SIG-M5 (cell line): Measurements from ENCODE around the gene PADI2.

Experiments used
- DNase-seq: peaks from one replicate; lab custom pipeline; 2025; lab: John Stamatoyannopoulos, UW

The PADI2 gene

GRCh38 chr1:17055801-17056200 lies 63.5 kb downstream of the PADI2 start:
- no peak for DNase-seq

- DNase-seq: peak; percentile 52
These were observed 65.4 kb downstream of the PADI2 start, which contains the start of gene SDHB for GRCh38 chr1:17053685-17054410. Gene SDHB (minus strand): TSS chr1:17054032. CDS start chr1:17054019, 13 bp downstream.

- no peak for DNase-seq
These were observed 66.1 kb downstream of the PADI2 start for GRCh38 chr1:17053086-17053684.

- DNase-seq: no peak
These were observed 66.6 kb downstream of the PADI2 start for GRCh38 chr1:17052641-17053040.

- DNase-seq: no peak
These were observed 67.2 kb downstream of the PADI2 start for GRCh38 chr1:17052038-17052437.

GRCh38 chr1:17047924-17048323 lies 71.3 kb downstream of the PADI2 start:
- DNase-seq: no peak

- DNase-seq: no peak
These were observed 73.0 kb downstream of the PADI2 start for GRCh38 chr1:17046334-17046657.

GRCh38 chr1:17045634-17046333 lies 73.5 kb downstream of the PADI2 start:
- no peak for DNase-seq

- no peak for DNase-seq
These were observed 74.1 kb downstream of the PADI2 start for GRCh38 chr1:17045150-17045549.

GRCh38 chr1:17043676-17044075 lies 75.6 kb downstream of the PADI2 start:
- DNase-seq: no peak

GRCh38 chr1:17040135-17040534 lies 79.1 kb downstream of the PADI2 start:
- no peak for DNase-seq

GRCh38 chr1:17039522-17039921 lies 79.7 kb downstream of the PADI2 start:
- DNase-seq: no peak

GRCh38 chr1:17033481-17033880 lies 85.8 kb downstream of the PADI2 start:
- no peak for DNase-seq

- DNase-seq: no peak
These were observed 86.5 kb downstream of the PADI2 start for GRCh38 chr1:17032741-17033140.

- no peak for DNase-seq
These were observed 87.8 kb downstream of the PADI2 start for GRCh38 chr1:17031436-17031835.

GRCh38 chr1:17030206-17030605 lies 89.0 kb downstream of the PADI2 start:
- DNase-seq: no peak

GRCh38 chr1:17028662-17029188 lies 90.5 kb downstream of the PADI2 start:
- DNase-seq: no peak

GRCh38 chr1:17027900-17028299 lies 91.4 kb downstream of the PADI2 start:
- DNase-seq: no peak

- no peak for DNase-seq
These were observed 91.8 kb downstream of the PADI2 start for GRCh38 chr1:17027403-17027802.

- no peak for DNase-seq
These were observed 94.5 kb downstream of the PADI2 start for GRCh38 chr1:17024721-17025120.

- no peak for DNase-seq
These were observed 95.7 kb downstream of the PADI2 start for GRCh38 chr1:17023573-17023972.

GRCh38 chr1:17023102-17023501 lies 96.1 kb downstream of the PADI2 start:
- no peak for DNase-seq

GRCh38 chr1:17021896-17022295 lies 97.4 kb downstream of the PADI2 start:
- no peak for DNase-seq
